GM10266 (cell line): ENCODE measurements around the gene JOSD1.

Experiments
- DNase-seq: peaks from one replicate; pipeline ENCODE4 v3.0.0; 2012; ENCODE audit errors: extremely low spot score
- TF ChIP-seq, protein P1 (sequence below): IDR thresholded peaks from 2 replicates; pipeline ENCODE4 v1.5.1; 2012; ENCODE audit warnings: mild to moderate bottlenecking, low read depth; ENCODE audit not compliant: control insufficient read depth, insufficient read depth; ENCODE audit errors: missing control alignments

JOSD1 gene

GRCh38 chr22:38741576-38741975 is 40.8 kb upstream of the JOSD1 start:
- TF ChIP-seq, protein P1, sequence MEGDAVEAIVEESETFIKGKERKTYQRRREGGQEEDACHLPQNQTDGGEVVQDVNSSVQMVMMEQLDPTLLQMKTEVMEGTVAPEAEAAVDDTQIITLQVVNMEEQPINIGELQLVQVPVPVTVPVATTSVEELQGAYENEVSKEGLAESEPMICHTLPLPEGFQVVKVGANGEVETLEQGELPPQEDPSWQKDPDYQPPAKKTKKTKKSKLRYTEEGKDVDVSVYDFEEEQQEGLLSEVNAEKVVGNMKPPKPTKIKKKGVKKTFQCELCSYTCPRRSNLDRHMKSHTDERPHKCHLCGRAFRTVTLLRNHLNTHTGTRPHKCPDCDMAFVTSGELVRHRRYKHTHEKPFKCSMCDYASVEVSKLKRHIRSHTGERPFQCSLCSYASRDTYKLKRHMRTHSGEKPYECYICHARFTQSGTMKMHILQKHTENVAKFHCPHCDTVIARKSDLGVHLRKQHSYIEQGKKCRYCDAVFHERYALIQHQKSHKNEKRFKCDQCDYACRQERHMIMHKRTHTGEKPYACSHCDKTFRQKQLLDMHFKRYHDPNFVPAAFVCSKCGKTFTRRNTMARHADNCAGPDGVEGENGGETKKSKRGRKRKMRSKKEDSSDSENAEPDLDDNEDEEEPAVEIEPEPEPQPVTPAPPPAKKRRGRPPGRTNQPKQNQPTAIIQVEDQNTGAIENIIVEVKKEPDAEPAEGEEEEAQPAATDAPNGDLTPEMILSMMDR: no peak
- DNase-seq: no peak

GRCh38 chr22:38741166-38741565 is 40.4 kb upstream of the JOSD1 start:
- DNase-seq: no peak
- TF ChIP-seq, protein P1: no peak

GRCh38 chr22:38740754-38741153 is 40.0 kb upstream of the JOSD1 start:
- no peak for DNase-seq
- TF ChIP-seq, protein P1: no peak

- DNase-seq: no peak
- TF ChIP-seq, protein P1: no peak
These were observed 39.5 kb upstream of the JOSD1 start for GRCh38 chr22:38740116-38740723.

GRCh38 chr22:38739300-38740055 is 38.7 kb upstream of the JOSD1 start:
- TF ChIP-seq, protein P1: no peak
- DNase-seq: no peak

DNA sequence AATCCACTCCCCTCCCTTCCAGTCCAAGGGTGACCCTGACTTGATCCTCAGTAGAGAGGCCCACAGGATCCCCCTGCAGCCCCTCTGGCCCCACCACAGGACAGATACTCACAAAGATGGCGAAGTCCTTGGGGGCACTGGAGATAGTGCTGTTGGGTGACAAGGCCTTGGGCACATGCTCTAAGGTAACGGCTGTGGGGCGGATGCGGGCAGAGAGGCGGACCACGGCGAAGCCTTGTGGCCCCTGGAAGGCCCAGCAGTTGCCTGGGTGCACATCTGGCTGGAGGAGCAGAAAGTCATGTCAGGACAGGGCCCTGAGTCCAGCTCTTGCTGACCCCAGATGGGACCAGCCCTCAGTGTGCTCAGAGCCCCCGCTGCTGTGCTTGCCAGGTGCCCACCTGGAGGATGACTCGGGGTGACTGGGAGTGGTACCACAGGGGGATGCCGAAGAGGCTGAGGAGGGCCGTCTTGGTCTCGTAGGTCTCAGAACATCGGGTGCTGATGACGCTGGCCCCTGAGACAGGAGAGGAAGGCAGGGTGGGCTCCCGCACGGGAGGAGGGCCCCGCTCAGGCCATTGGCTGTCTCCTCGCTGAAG is 37.8 kb upstream of the JOSD1 start:
- no peak for DNase-seq
- TF ChIP-seq, protein P1: no peak
